ENCODE measurements around the gene NPAT.
A peak's percentile ranks its signal among the peaks of the same experiment; 100 is the strongest.

The NPAT gene

GRCh38 chr11:108222574-108223347 lies at the start of gene NPAT, which contains the start of gene ATM:
Gene NPAT (minus strand): TSS chr11:108222638. CDS start chr11:108222536, 102 bp downstream.
Gene ATM (plus strand): TSS chr11:108223067. CDS start chr11:108227625, 4,558 bp downstream.
- peak; percentile 99 for DNase-seq

GRCh38 chr11:108269583-108269982 lies 47.1 kb upstream of the NPAT start:
- DNase-seq = no peak

GRCh38 chr11:108253176-108253575 lies 30.7 kb upstream of the NPAT start:
- peak; percentile 39 for DNase-seq

GRCh38 chr11:108246885-108247284 lies 24.4 kb upstream of the NPAT start:
- no peak for DNase-seq

- DNase-seq = no peak
Measured at GRCh38 chr11:108246308-108246707, 23.9 kb upstream of the NPAT start.

GRCh38 chr11:108242422-108242821 lies 20.0 kb upstream of the NPAT start:
- DNase-seq = no peak

GRCh38 chr11:108241330-108242037 lies 19.0 kb upstream of the NPAT start:
- DNase-seq = no peak

- no peak for DNase-seq
Measured at GRCh38 chr11:108239076-108239475, 16.6 kb upstream of the NPAT start.

- no peak for DNase-seq
Measured at GRCh38 chr11:108237058-108237481, 14.6 kb upstream of the NPAT start.

- DNase-seq = no peak
Measured at GRCh38 chr11:108235633-108236032, 13.2 kb upstream of the NPAT start.

GRCh38 chr11:108235192-108235591 lies 12.8 kb upstream of the NPAT start:
- peak; percentile 2 for DNase-seq

GRCh38 chr11:108233277-108233945 lies 11.0 kb upstream of the NPAT start:
- no peak for DNase-seq

GRCh38 chr11:108228251-108228650 lies 5.8 kb upstream of the NPAT start:
- no peak for DNase-seq

- DNase-seq = no peak
Measured at GRCh38 chr11:108226036-108226435, 3.6 kb upstream of the NPAT start.

GRCh38 chr11:108224911-108225786 lies 2.7 kb upstream of the NPAT start:
- no peak for DNase-seq

GRCh38 chr11:108224366-108224765 lies 1.9 kb upstream of the NPAT start:
- DNase-seq = no peak

GRCh38 chr11:108223348-108224149 lies 1.1 kb upstream of the NPAT start:
- DNase-seq = peak; percentile 13

- DNase-seq = no peak
Measured at GRCh38 chr11:108221911-108222573, 396 bp downstream of the NPAT start.

GRCh38 chr11:108221371-108221770 lies 1.1 kb downstream of the NPAT start:
- peak; percentile 18 for DNase-seq

GRCh38 chr11:108220721-108221336 lies 1.6 kb downstream of the NPAT start:
- no peak for DNase-seq

Data from EL (cell line).